Vagina (tissue), 2 donors: ENCODE data around the gene PRDX6.

Experiments used
- POLR2A ChIP-seq, 2 donors: fragments of 450-650 bp; IDR thresholded peaks; one replicate each; pipeline ENCODE4 v1.6.1; 2017; ENCODE audit warnings: antibody characterized with exemption in 2 of 2, mild to moderate bottlenecking in 2 of 2, moderate library complexity in 2 of 2
- TF ChIP-seq, protein P1 (sequence below), 3 experiments: fragments of 450-650 bp in 2 of 3; fragments of 200-600 bp in 1 of 3; sonication (generic) in 1 of 3; IDR thresholded peaks; one replicate each; pipeline ENCODE4 v1.5.1; 2017 to 2019; ENCODE audit warnings: antibody characterized with exemption in 3 of 3, mild to moderate bottlenecking in 2 of 3, moderate library complexity in 2 of 3

DNA sequence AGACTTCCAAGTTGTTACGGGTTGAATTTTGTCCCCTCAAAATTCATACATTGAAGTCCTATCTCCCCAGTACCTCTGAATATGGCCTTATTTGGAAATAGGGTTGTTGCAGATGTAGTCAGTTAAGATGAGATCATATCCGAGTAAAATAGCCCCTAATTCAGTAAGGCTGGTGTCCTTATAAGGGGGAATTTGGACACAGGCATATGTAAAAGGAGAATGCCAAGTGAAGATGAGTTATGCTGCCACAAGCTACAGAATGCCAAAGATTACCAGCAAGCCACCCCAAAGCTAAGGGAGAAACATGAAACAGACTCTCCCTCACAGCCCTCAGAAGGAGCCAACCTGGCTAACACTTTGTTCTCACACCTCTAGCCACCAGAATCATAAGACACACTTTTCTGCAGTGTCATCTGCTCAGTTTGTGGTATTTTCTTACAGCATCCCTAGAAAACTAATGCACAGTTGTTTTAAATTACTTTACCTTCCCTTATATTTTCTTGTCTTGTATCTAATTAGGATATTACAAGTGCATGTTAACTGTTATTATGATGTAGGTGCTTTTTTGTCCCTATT, 43.3 kb upstream of the PRDX6 start:
- no peak for TF ChIP-seq POLR2A (IDR thresholded peaks at IDR 0.05)
- TF ChIP-seq, protein P1, sequence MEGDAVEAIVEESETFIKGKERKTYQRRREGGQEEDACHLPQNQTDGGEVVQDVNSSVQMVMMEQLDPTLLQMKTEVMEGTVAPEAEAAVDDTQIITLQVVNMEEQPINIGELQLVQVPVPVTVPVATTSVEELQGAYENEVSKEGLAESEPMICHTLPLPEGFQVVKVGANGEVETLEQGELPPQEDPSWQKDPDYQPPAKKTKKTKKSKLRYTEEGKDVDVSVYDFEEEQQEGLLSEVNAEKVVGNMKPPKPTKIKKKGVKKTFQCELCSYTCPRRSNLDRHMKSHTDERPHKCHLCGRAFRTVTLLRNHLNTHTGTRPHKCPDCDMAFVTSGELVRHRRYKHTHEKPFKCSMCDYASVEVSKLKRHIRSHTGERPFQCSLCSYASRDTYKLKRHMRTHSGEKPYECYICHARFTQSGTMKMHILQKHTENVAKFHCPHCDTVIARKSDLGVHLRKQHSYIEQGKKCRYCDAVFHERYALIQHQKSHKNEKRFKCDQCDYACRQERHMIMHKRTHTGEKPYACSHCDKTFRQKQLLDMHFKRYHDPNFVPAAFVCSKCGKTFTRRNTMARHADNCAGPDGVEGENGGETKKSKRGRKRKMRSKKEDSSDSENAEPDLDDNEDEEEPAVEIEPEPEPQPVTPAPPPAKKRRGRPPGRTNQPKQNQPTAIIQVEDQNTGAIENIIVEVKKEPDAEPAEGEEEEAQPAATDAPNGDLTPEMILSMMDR (IDR thresholded peaks at IDR 0.05) = no peak
